WTC11 (cell line): ENCODE results near the gene CLEC2D. TPM values are rescaled to one million over a fixed set of nuclear protein-coding genes. Genes with fewer than 3 reads are reported as not detected.
"Not testable (repeated sequence)": the region's sequence is repeated elsewhere in the genome, so short reads cannot be mapped to it uniquely, and the experiment has no call there.

Source experiments
- ATAC-seq: fragments of 200-7000 bp; cut with Tn5 transposase; 2 replicates; pipeline ENCODE4 v1.10.0; 2021; ENCODE audit warnings: mild to moderate bottlenecking, moderate library complexity
- CTCF ChIA-PET: fragments of 300-600 bp; sonication (Branson Sonifier 250); formaldehyde crosslinking; loops from one replicate; lab custom pipeline; 2021; ENCODE audit warnings: antibody characterized with exemption; lab: Charles Lee
- POLR2A ChIA-PET: fragments of 350-600 bp; sonication (Branson Sonifier 250); formaldehyde crosslinking; loops from one replicate; lab custom pipeline; 2021; ENCODE audit warnings: antibody characterized with exemption; lab: Charles Lee
- DNase-seq: peaks from one replicate; pipeline ENCODE4 v3.0.0; 2021; ENCODE audit warnings: low spot score
- H3K27ac Mint-ChIP-seq: 2 replicates; pipeline ENCODE4 v1.8.0; 2021; ENCODE audit warnings: mixed read lengths
- H3K27me3 Mint-ChIP-seq: 2 replicates; pipeline ENCODE4 v1.8.0; 2021; ENCODE audit warnings: low read depth, mild to moderate bottlenecking, moderate library complexity, mixed read lengths
- H3K36me3 Mint-ChIP-seq: 2 replicates; pipeline ENCODE4 v1.8.0; 2021; ENCODE audit warnings: mixed read lengths
- H3K4me1 Mint-ChIP-seq: 2 replicates; pipeline ENCODE4 v1.8.0; 2022; ENCODE audit warnings: mixed read lengths
- H3K4me3 Mint-ChIP-seq: 2 replicates; pipeline ENCODE4 v1.8.0; 2021; ENCODE audit warnings: mild to moderate bottlenecking, moderate library complexity, mixed read lengths
- H3K9me3 Mint-ChIP-seq: 2 replicates; pipeline ENCODE4 v1.8.0; 2021; ENCODE audit warnings: mixed read lengths
- CREB1 ChIP-seq: sonication (generic); formaldehyde crosslinking; IDR thresholded peaks from 2 replicates; pipeline ENCODE4 v1.8.0; 2023; ENCODE audit warnings: mild to moderate bottlenecking, missing genetic modification reagents
- HMGA2 ChIP-seq: fragments of 250-450 bp; sonication (Bioruptor Pico); IDR thresholded peaks from 2 replicates; pipeline ENCODE4 v1.4.0; 2021; ENCODE audit warnings: mild to moderate bottlenecking, moderate library complexity
- KAT7 ChIP-seq: sonication (generic); formaldehyde crosslinking; IDR thresholded peaks from 2 replicates; pipeline ENCODE4 v1.8.1; 2023; ENCODE audit warnings: missing genetic modification reagents, mild to moderate bottlenecking, borderline replicate concordance
- MXD4 ChIP-seq: fragments of 250-450 bp; sonication (Bioruptor Pico); IDR thresholded peaks from 2 replicates; pipeline ENCODE4 v1.8.0; 2021; ENCODE audit warnings: mild to moderate bottlenecking, moderate library complexity, borderline replicate concordance
- NFE2L1 ChIP-seq: sonication (generic); formaldehyde crosslinking; IDR thresholded peaks from 2 replicates; pipeline ENCODE4 v1.8.1; 2023; ENCODE audit warnings: missing genetic modification reagents
- NFYB ChIP-seq: sonication (generic); formaldehyde crosslinking; conservative IDR thresholded peaks from 2 replicates; pipeline ENCODE4 v1.8.0; 2022; ENCODE audit warnings: low read depth, missing genetic modification reagents
- PREB ChIP-seq: sonication (generic); formaldehyde crosslinking; IDR thresholded peaks from 2 replicates; pipeline ENCODE4 v1.8.1; 2022; ENCODE audit warnings: mild to moderate bottlenecking, missing genetic modification reagents, moderate library complexity, borderline replicate concordance
- SMAD3 ChIP-seq: sonication (generic); formaldehyde crosslinking; IDR thresholded peaks from 2 replicates; pipeline ENCODE4 v1.8.0; 2022; ENCODE audit warnings: missing genetic modification reagents, mild to moderate bottlenecking, borderline replicate concordance
- SP1 ChIP-seq: sonication (generic); formaldehyde crosslinking; conservative IDR thresholded peaks from 2 replicates; pipeline ENCODE4 v1.8.1; 2022; ENCODE audit warnings: missing genetic modification reagents
- TEAD4 ChIP-seq: sonication (generic); formaldehyde crosslinking; IDR thresholded peaks from 2 replicates; pipeline ENCODE4 v1.8.0; 2022; ENCODE audit warnings: mild to moderate bottlenecking, missing genetic modification reagents
- USF2 ChIP-seq: sonication (generic); formaldehyde crosslinking; IDR thresholded peaks from 2 replicates; pipeline ENCODE4 v1.8.1; 2023; ENCODE audit warnings: mild to moderate bottlenecking, missing genetic modification reagents, moderate library complexity
- ZBTB43 ChIP-seq: sonication (generic); formaldehyde crosslinking; IDR thresholded peaks from 2 replicates; pipeline ENCODE4 v1.8.1; 2023; ENCODE audit warnings: mild to moderate bottlenecking, missing genetic modification reagents
- ZNF232 ChIP-seq: sonication (generic); formaldehyde crosslinking; IDR thresholded peaks from 2 replicates; pipeline ENCODE4 v1.8.0; 2022; ENCODE audit warnings: mild to moderate bottlenecking, missing genetic modification reagents
- ZNF423 ChIP-seq: fragments of 250-450 bp; sonication (Bioruptor Pico); IDR thresholded peaks from 2 replicates; pipeline ENCODE4 v2.1.2; 2022; ENCODE audit warnings: mild to moderate bottlenecking, moderate library complexity
- ZNF671 ChIP-seq: fragments of 250-450 bp; sonication (Bioruptor Pico); IDR thresholded peaks from 2 replicates; pipeline ENCODE4 v1.8.0; 2021; ENCODE audit warnings: mild to moderate bottlenecking
- total RNA-seq: library from RNA; stranded (reverse); gene quantifications from 3 replicates; pipeline ENCODE4 v1.2.3, GENCODE V29; 2021
- TF ChIP-seq, protein P1 (sequence below): sonication (generic); formaldehyde crosslinking; IDR thresholded peaks from 2 replicates; pipeline ENCODE4 v1.8.0; 2022; ENCODE audit warnings: mild to moderate bottlenecking, missing genetic modification reagents
- TF ChIP-seq, protein P2 (sequence below): sonication (generic); formaldehyde crosslinking; IDR thresholded peaks from 2 replicates; pipeline ENCODE4 v1.8.0; 2022; ENCODE audit warnings: missing genetic modification reagents
- TF ChIP-seq, protein P3 (sequence below): sonication (generic); formaldehyde crosslinking; conservative IDR thresholded peaks from 2 replicates; pipeline ENCODE4 v1.8.1; 2022; ENCODE audit warnings: mild to moderate bottlenecking, missing genetic modification reagents

The CLEC2D gene
- total RNA-seq, 1 experiment from 2014 or later = 6.2 TPM

GRCh38 chr12:9668161-9669018, 1.1 kb upstream of the CLEC2D start:
- H3K4me1 Mint-ChIP-seq = peaks cover 9% of the 10 kb centered on the region
- peaks cover 20% of the 10 kb centered on the region for H3K36me3 Mint-ChIP-seq
- DNase-seq = no peak
- TF ChIP-seq PREB (CRISPR knock-in tag) = no peak
- no peak for TF ChIP-seq ZNF232 (CRISPR knock-in tag)
- no peak for TF ChIP-seq NFE2L1 (CRISPR knock-in tag)
- TF ChIP-seq, protein P1, sequence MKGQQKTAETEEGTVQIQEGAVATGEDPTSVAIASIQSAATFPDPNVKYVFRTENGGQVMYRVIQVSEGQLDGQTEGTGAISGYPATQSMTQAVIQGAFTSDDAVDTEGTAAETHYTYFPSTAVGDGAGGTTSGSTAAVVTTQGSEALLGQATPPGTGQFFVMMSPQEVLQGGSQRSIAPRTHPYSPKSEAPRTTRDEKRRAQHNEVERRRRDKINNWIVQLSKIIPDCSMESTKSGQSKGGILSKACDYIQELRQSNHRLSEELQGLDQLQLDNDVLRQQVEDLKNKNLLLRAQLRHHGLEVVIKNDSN (CRISPR knock-in tag) = no peak
- no peak for TF ChIP-seq ZNF423 (CRISPR knock-in tag)
- TF ChIP-seq, protein P2, sequence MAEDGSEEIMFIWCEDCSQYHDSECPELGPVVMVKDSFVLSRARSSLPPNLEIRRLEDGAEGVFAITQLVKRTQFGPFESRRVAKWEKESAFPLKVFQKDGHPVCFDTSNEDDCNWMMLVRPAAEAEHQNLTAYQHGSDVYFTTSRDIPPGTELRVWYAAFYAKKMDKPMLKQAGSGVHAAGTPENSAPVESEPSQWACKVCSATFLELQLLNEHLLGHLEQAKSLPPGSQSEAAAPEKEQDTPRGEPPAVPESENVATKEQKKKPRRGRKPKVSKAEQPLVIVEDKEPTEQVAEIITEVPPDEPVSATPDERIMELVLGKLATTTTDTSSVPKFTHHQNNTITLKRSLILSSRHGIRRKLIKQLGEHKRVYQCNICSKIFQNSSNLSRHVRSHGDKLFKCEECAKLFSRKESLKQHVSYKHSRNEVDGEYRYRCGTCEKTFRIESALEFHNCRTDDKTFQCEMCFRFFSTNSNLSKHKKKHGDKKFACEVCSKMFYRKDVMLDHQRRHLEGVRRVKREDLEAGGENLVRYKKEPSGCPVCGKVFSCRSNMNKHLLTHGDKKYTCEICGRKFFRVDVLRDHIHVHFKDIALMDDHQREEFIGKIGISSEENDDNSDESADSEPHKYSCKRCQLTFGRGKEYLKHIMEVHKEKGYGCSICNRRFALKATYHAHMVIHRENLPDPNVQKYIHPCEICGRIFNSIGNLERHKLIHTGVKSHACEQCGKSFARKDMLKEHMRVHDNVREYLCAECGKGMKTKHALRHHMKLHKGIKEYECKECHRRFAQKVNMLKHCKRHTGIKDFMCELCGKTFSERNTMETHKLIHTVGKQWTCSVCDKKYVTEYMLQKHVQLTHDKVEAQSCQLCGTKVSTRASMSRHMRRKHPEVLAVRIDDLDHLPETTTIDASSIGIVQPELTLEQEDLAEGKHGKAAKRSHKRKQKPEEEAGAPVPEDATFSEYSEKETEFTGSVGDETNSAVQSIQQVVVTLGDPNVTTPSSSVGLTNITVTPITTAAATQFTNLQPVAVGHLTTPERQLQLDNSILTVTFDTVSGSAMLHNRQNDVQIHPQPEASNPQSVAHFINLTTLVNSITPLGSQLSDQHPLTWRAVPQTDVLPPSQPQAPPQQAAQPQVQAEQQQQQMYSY (CRISPR knock-in tag) = no peak
- no peak for TF ChIP-seq SP1 (CRISPR knock-in tag)
- no peak for TF ChIP-seq MXD4
- TF ChIP-seq SMAD3 (CRISPR knock-in tag) = no peak
- CTCF ChIA-PET = interaction anchor here (0.9 to 1.3 kb wide), 2 partner anchors 37 to 74 kb away, joined by 3 read pairs; no protein-coding TSS in a partner anchor
- no peak for ATAC-seq
- H3K9me3 Mint-ChIP-seq = no peaks in the 10 kb centered on the region
- no peaks in the 10 kb centered on the region for H3K27me3 Mint-ChIP-seq
- H3K27ac Mint-ChIP-seq = no peak overlapping the region
- POLR2A ChIA-PET = no interaction called here
- H3K4me3 Mint-ChIP-seq = no peak overlapping the region

DNA sequence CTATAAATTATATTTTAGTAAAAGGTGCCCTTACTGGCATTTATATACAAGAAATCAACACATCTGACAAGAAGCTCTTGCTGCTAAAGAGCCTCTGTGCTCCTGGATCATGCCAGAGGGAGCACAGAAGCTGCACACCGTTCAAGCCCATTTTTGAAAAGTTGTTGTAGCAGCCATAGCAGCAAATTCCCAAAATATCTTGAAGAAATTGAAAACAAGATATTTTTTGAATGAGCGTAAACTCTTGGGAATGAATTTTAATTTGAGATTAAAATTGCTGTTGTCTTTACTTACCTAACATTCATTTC, 540 bp upstream of the CLEC2D start:
- ChIA-PET POLR2A (no interaction called here), CTCF (interaction anchor here (0.9 to 1.3 kb wide), 2 partner anchors 38 to 74 kb away, joined by 3 read pairs; no protein-coding TSS in a partner anchor)
- no peak overlapping the region for H3K4me3 Mint-ChIP-seq
- peaks cover 17% of the 10 kb centered on the region for H3K36me3 Mint-ChIP-seq
- no peaks in the 10 kb centered on the region for H3K27me3 Mint-ChIP-seq
- H3K9me3 Mint-ChIP-seq = no peaks in the 10 kb centered on the region
- peaks cover 13% of the 10 kb centered on the region for H3K4me1 Mint-ChIP-seq
- ATAC-seq = no peak
- no peak for DNase-seq
- TF ChIP-seq ZNF232 (CRISPR knock-in tag) = no peak
- TF ChIP-seq CREB1 (CRISPR knock-in tag) = no peak
- TF ChIP-seq KAT7 (CRISPR knock-in tag) = no peak
- no peak for TF ChIP-seq NFYB (CRISPR knock-in tag)
- TF ChIP-seq TEAD4 (CRISPR knock-in tag) = no peak
- no peak for TF ChIP-seq USF2 (CRISPR knock-in tag)
- no peak for TF ChIP-seq HMGA2 (CRISPR knock-in tag)
- TF ChIP-seq, protein P3, sequence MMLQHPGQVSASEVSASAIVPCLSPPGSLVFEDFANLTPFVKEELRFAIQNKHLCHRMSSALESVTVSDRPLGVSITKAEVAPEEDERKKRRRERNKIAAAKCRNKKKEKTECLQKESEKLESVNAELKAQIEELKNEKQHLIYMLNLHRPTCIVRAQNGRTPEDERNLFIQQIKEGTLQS (CRISPR knock-in tag) = no peak
- TF ChIP-seq ZBTB43 (CRISPR knock-in tag) = no peak
- no peak for TF ChIP-seq ZNF671 (CRISPR knock-in tag)
- no peak overlapping the region for H3K27ac Mint-ChIP-seq

DNA sequence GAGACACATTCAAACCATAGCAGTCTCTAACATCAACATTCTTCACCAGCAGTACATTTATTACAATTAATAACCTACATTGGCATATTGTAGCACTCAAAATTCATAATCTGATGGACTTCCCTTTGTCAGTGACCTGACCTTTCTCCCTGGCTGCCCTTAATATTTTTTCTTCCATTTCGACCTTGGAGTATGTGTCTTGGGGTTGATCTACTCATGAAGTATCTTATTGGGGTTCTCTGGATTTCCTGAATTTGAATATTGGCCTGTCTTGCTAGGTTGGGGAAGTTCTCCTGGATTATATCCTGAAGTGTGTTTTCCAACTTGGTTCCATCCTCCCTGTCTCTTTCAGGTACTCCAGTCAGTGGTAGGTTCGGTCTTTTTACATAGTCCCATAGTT, 2.8 kb downstream of the CLEC2D start:
- peaks cover 17% of the 10 kb centered on the region for H3K4me1 Mint-ChIP-seq
- H3K27me3 Mint-ChIP-seq, DNase-seq, H3K4me3 Mint-ChIP-seq, H3K9me3 Mint-ChIP-seq, ATAC-seq, H3K27ac Mint-ChIP-seq, POLR2A ChIA-PET: not testable (repeated sequence)
- CTCF ChIA-PET = interaction anchor here (0.6 kb wide), 1 partner anchor 516 kb away, joined by 4 read pairs; no protein-coding TSS in a partner anchor
- H3K36me3 Mint-ChIP-seq = peaks cover 12% of the 10 kb centered on the region
